HG03439 (cell line): ENCODE measurements around the gene PODXL.
"Not testable (repeated sequence)": the region's sequence is repeated elsewhere in the genome, so short reads cannot be mapped to it uniquely, and the experiment has no call there.

Experiments
- ATAC-seq: cut with Tn5 transposase; IDR thresholded peaks from one replicate; pipeline ENCODE4 v1.9.1; 2021; ENCODE audit warnings: mild to moderate bottlenecking, moderate library complexity; ENCODE audit not compliant: unreplicated experiment

PODXL gene

GRCh38 chr7:131495669-131496498 is 60.5 kb downstream of the PODXL start:
- ATAC-seq, result no peak

GRCh38 chr7:131494182-131494581 is 62.2 kb downstream of the PODXL start:
- no peak for ATAC-seq

GRCh38 chr7:131493581-131493980 is 62.8 kb downstream of the PODXL start:
- ATAC-seq, result no peak

GRCh38 chr7:131493081-131493480 is 63.3 kb downstream of the PODXL start:
- no peak for ATAC-seq

- no peak for ATAC-seq
Measured at GRCh38 chr7:131489881-131490280, 66.5 kb downstream of the PODXL start.

GRCh38 chr7:131489196-131489595 is 67.2 kb downstream of the PODXL start:
- no peak for ATAC-seq

GRCh38 chr7:131488361-131488760 is 68.1 kb downstream of the PODXL start:
- ATAC-seq, result no peak

- no peak for ATAC-seq
Measured at GRCh38 chr7:131487217-131487616, 69.2 kb downstream of the PODXL start.

GRCh38 chr7:131486346-131486745 is 70.1 kb downstream of the PODXL start:
- ATAC-seq, result no peak

- ATAC-seq, result no peak
Measured at GRCh38 chr7:131483586-131483985, 72.8 kb downstream of the PODXL start.

GRCh38 chr7:131482800-131483199 is 73.6 kb downstream of the PODXL start:
- ATAC-seq, result no peak

- no peak for ATAC-seq
Measured at GRCh38 chr7:131480384-131481315, 75.8 kb downstream of the PODXL start.

GRCh38 chr7:131476740-131477139 is 79.7 kb downstream of the PODXL start:
- no peak for ATAC-seq

- no peak for ATAC-seq
Measured at GRCh38 chr7:131471250-131472004, 85.0 kb downstream of the PODXL start.

GRCh38 chr7:131467788-131468187 is 88.6 kb downstream of the PODXL start:
- ATAC-seq, result no peak

- no peak for ATAC-seq
Measured at GRCh38 chr7:131466735-131467365, 89.6 kb downstream of the PODXL start.

GRCh38 chr7:131462715-131463114 is 93.7 kb downstream of the PODXL start:
- not testable (repeated sequence) for ATAC-seq

GRCh38 chr7:131462059-131462458 is 94.4 kb downstream of the PODXL start:
- ATAC-seq, result no peak

- ATAC-seq, result no peak
Measured at GRCh38 chr7:131459256-131459655, 97.2 kb downstream of the PODXL start.

GRCh38 chr7:131456338-131456737 is 100.1 kb downstream of the PODXL start:
- no peak for ATAC-seq

- no peak for ATAC-seq
Measured at GRCh38 chr7:131455546-131455945, 100.9 kb downstream of the PODXL start.
